Measurements from ENCODE around the gene ACTG1.

Gene ACTG1

DNA sequence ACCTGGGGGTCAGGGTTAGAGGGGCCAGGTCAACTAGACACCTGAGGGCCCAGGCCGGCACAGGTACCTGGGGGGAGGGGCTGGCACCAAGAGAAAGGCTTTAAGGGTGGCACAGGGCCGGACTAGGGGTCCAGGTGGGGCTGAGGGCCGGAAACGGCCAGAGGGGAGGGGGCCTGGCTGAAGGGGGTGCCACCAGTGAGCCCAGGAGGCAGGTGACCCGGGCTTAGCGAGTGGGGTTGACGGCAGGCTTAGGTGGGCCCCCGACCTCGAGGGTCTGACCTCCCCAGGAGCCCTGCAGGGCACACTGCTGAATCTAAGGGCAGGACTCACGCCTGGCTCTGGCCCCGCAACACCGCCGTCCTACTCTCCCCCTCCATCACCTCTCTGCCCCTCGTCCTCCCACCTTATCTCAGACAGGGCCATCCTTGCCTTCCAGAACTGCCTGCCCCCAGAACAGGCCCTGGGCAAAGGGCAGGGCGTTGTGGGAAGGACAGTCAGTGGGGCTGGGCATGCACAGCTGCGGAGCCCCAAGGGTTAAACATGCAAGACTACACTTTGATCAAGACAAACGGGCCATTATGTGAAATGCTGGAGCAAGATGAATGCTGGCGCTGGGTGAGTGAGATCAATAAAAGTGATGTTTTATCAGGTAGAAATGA lies 44.4 kb downstream of the ACTG1 start:
- in situ Hi-C loops (cut with MboI; ENCODE audit: low sequenced_read_pairs): no loop called here

- in situ Hi-C loops (cut with MboI; ENCODE audit: low sequenced_read_pairs): no loop called here
Observed at GRCh38 chr17:81466564-81467472, 45.8 kb downstream of the ACTG1 start.

- in situ Hi-C loops (cut with MboI; ENCODE audit: low sequenced_read_pairs): no loop called here
Observed at GRCh38 chr17:81465910-81466309, 46.7 kb downstream of the ACTG1 start.

DNA sequence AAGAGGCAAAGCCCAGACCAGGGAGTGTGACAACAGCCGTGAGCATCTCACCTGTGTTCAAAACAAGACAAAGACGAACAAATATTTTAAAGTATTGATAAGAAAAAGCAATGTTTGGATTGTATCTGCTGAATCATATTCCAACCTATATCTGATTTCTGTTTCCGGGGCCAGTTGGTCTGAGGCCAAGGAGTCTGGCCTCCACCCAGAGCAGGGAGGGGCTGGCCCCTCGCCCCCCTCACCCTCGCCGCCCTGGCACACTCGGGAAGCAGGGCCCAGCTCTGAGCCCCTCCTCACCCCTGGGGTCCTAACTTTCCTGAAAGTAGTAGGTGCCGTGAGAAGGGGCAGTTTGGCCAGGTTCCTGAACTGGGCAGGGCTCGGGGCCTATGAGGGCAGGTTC lies 48.0 kb downstream of the ACTG1 start:
- in situ Hi-C loops (cut with MboI; ENCODE audit: low sequenced_read_pairs): no loop called here

GRCh38 chr17:81463506-81463905 lies 49.1 kb downstream of the ACTG1 start:
- in situ Hi-C loops (cut with MboI; ENCODE audit: low sequenced_read_pairs): no loop called here

DNA sequence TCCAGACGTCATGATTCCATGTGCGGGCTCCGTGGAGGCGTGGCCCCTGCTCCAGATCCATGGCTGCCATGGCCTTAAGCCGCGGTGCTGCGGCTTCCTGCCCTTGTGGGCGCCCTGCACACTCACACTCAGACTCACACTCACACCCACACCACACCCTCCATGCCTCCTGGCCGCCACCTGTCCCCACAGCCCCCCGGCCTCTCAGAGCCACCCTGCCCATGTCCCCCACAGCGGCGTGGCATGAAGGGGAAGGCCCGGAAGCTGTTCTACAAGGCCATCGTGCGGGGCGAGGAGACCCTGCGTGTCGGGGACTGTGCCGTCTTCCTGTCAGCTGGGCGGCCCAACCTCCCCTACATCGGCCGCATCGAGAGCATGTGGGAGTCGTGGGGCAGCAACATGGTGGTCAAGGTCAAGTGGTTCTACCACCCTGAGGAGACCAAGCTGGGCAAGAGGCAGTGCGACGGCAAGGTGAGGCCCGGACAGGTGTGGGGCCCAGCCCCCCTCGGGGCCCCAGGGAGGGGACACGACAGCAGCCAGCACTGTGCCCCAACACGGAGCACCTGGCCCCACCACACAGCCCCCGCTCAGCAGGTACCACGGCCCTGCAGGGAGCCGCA lies 50.0 kb downstream of the ACTG1 start:
- in situ Hi-C loops (cut with MboI; ENCODE audit: low sequenced_read_pairs): no loop called here

DNA sequence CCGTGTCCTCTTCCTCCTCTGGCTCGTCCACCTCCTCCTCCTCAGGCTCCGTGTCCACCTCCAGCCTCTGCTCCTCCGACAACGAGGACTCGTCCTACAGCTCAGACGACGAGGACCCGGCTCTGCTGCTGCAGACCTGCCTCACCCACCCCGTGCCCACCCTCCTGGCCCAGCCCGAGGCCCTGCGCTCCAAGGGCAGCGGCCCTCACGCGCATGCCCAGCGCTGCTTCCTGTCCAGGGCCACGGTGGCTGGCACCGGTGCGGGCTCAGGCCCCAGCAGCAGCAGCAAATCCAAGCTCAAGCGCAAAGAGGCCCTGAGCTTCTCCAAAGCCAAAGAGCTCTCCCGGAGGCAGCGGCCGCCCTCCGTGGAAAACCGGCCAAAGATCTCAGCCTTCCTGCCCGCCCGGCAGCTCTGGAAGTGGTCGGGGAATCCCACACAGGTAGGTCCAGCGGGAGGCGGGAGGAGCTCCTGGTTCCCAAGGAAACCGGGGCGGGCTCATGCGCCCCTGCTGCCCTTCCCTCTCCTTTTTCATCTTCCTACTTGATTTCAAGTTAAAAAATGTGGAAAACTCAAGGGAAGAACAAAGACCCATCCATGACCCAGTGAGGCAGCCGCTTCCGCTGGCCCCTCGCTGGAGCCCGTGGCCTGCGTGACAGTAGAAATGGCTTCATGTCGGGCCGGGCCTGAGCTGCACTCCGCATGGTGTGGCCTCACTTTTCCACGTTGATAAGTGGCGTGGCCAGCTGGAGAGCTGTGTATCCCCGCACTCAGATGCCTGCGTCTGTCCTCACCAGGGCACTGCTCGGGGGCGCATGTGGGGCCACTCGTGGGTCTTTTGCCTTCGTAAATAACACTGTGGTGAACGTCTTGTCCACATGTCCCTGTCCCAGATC lies 50.7 kb downstream of the ACTG1 start:
- in situ Hi-C loops (cut with MboI; ENCODE audit: low sequenced_read_pairs): no loop called here

DNA sequence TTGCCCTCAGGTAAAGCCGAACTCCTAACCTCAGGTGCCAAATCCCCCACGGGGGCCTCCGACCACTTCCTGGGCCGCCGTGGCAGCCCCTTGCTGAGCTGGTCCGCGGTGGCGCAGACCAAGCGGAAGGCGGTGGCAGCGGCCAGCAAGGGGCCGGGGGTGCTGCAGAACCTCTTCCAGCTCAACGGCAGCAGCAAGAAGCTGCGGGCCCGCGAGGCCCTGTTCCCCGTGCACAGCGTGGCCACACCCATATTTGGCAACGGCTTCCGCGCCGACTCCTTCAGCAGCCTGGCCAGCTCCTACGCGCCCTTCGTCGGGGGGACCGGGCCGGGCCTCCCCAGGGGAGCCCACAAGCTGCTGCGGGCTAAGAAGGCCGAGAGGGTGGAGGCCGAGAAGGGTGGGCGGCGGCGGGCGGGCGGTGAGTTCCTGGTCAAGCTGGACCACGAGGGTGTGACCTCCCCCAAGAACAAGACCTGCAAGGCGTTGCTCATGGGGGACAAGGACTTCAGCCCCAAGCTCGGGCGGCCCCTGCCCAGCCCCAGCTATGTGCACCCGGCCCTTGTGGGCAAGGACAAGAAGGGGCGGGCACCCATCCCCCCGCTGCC lies 51.6 kb downstream of the ACTG1 start:
- in situ Hi-C loops (cut with MboI; ENCODE audit: low sequenced_read_pairs): no loop called here
